Stimulated activated CD4-positive, alpha-beta T cell treated with anti-CD3 and anti-CD28 coated beads, Interleukin-12 subunit alpha, Interleukin-12 subunit beta, amount 100 ng/mL, for 4 hours (primary cell): Measurements from ENCODE around the gene KLHL21.
A peak's percentile ranks its signal among the peaks of the same experiment; 100 is the strongest.
"Not testable (repeated sequence)": the region's sequence is repeated elsewhere in the genome, so short reads cannot be mapped to it uniquely, and the experiment has no call there.

Experiments used
- DNase-seq: peaks from one replicate; pipeline ENCODE4 v3.0.0-alpha.2; 2020

The KLHL21 gene, protein sequence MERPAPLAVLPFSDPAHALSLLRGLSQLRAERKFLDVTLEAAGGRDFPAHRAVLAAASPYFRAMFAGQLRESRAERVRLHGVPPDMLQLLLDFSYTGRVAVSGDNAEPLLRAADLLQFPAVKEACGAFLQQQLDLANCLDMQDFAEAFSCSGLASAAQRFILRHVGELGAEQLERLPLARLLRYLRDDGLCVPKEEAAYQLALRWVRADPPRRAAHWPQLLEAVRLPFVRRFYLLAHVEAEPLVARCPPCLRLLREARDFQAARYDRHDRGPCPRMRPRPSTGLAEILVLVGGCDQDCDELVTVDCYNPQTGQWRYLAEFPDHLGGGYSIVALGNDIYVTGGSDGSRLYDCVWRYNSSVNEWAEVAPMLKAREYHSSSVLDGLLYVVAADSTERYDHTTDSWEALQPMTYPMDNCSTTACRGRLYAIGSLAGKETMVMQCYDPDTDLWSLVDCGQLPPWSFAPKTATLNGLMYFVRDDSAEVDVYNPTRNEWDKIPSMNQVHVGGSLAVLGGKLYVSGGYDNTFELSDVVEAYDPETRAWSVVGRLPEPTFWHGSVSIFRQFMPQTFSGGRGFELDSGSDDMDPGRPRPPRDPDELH

DNA sequence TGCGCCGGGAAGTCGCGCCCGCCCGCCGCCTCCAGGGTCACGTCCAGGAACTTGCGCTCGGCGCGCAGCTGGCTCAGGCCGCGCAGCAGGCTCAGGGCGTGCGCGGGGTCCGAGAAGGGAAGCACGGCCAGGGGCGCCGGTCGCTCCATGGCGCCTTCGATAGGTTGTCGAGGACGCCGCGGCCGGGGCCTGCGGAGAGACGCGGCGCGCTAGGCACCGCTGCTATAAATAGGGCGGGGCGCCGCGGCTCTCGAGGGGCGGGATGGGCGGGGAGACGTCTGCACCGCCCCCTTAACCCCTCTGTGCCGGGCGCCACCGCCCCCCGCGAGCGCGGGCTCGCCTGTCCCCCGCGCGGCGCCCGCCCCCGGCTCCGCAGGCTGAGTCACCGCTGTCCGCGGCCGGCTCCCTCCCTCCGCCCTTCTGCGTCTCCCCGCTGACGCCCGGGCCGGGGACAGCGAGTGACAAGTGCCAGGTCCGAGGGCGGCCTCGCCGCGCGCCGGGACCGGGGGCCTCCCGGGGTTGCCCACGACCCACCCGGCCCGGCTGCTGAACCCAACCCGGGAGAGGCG lies at the start of gene KLHL21:
Gene KLHL21 (minus strand): TSS at position 201 of the 569 bp plus-strand sequence. CDS start 52 bp downstream, at position 149.
- peak; percentile 84 for DNase-seq

- DNase-seq, result no peak
Observed at GRCh38 chr1:6651909-6652308, 49.2 kb upstream of the KLHL21 start.

DNA sequence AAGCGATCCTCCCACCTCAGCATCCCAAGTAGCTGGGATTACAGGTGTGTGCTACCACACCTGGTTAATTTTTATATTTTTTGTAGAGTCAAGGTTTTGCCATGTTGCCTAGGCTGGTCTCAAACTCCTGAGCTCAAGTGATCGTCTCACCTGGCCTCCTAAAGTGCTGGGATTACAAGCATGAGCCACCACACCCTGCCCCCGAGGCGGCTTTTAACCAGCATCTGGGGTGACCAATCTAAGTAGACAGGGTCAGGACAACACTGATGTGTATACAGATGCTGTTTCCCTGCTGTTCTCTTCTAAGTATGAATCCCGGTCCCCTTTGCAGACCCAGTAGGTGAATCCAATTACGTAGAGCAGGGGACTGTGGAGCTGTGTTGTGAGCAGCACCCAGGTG lies 45.9 kb upstream of the KLHL21 start:
- DNase-seq, result no peak

GRCh38 chr1:6646499-6647148 lies 44.0 kb upstream of the KLHL21 start:
- DNase-seq, result no peak

DNA sequence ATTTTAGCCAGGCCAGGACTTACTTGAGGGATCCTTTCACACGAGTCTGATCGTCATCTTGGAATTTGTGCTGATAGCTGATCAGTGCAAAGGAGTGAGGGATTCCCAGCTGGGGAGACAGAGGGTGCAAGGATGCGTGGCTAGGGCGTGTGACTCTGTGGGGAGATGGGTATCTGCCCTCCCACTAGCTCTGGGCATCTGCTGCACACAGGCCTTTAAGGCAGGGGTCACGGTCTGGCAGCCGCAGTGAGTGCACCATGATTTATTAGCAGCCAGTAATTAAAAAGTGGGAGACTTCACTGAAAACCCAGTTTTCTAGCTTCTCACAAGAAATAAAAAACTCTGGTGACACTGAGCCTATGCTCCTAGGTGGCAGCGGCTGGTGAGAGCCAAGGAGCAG lies 42.3 kb upstream of the KLHL21 start:
- no peak for DNase-seq

GRCh38 chr1:6640867-6641266 lies 38.2 kb upstream of the KLHL21 start:
- DNase-seq, result not testable (repeated sequence)

- no peak for DNase-seq
Observed at GRCh38 chr1:6638226-6638625, 35.6 kb upstream of the KLHL21 start.

DNA sequence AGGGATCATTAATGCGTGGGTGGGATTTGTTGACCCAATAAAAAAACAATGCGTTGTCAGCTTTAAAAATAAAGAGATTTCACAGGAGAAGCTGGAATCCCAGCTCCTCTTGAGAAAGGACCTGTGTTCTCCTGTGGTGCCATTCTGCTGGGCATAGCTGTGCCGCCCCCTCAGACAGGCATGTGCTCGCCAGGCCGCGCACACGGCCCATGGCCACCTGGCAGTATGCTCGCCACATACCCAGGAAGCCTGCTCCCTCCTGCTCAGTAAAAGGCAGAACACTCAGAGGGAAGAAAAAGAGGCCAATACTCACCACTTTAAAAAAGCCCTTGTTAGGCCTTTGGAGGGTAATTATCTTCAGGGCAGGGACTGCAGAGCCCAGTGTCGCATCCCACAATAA lies 35.1 kb upstream of the KLHL21 start:
- no peak for DNase-seq

- DNase-seq, result not testable (repeated sequence)
Observed at GRCh38 chr1:6636778-6637177, 34.1 kb upstream of the KLHL21 start.

DNA sequence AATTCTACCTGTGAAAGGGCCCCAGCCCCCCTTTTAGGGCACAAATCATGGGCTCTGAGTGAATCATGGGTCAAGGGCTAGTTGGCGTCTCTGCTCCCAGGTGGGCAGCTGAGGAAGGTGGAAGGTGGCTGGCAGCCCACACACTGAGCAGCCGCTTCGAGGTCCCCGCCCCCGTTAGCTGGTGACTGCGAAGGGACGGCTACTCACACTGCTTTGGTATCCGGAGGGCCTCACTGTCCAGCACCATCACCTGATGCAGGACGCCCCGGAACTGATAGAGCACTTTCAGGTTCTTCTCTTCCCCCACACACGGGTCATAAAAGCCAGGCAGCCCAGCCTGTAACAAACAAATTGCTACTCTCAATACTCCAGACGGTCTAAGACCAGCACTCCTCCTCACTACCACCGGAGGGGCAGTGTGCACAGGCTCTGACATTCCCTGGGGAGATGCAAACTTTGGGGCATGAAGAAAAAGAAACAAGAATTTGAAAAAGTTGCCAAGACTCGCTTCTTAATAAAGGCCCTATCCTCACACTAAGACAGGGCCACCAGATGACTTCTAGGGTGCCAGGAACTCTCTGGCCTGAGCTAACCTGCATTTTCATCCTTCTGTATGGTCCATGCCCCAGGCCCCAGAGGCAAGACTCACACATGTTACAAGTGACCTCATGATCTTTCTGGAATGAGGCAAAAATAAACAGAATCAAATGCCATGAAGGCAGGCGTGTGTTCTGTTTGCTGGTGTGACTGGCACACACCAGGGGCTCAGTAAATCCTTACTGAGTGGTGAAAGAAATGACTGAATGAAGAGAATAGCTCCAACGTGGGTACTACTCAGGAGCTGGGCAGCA lies 33.5 kb upstream of the KLHL21 start:
- no peak for DNase-seq

DNA sequence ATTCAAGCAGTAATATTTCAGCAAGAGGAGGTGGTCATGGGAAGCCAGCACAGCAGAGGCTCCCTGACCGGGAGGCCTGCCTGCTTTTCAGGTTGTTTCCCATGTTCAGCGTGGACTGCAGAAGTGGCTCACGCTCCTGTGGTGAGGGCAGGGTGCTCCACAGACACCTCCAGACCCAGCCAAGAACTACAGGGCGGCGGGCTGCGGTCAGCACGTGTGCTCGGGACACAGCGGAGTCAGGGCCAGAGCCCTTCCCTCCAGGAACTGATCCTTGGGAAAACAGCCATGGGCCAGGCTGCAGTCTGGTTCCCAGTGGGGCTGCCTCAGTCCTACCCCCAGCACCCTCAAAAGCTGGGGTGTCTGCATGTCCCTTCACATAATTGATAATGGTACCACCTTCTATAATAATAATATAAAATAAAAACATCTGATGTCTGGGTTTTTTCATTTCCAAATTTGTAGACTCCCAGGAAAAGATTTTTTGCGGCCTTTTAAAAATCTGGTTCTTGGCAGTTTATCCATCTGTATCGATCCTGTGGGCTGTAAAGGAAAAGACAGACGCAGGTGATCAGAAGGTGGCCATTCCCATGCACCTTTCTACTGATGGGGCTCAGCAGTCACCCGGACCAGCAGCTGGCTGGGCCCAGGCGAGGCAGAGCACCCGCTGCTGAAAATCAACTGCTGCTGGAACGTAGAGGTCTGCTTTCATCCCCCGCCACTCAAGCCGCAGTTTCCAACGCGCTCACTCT lies 32.7 kb upstream of the KLHL21 start:
- no peak for DNase-seq

GRCh38 chr1:6634371-6635052 lies 31.8 kb upstream of the KLHL21 start:
- peak; percentile 39 for DNase-seq

DNA sequence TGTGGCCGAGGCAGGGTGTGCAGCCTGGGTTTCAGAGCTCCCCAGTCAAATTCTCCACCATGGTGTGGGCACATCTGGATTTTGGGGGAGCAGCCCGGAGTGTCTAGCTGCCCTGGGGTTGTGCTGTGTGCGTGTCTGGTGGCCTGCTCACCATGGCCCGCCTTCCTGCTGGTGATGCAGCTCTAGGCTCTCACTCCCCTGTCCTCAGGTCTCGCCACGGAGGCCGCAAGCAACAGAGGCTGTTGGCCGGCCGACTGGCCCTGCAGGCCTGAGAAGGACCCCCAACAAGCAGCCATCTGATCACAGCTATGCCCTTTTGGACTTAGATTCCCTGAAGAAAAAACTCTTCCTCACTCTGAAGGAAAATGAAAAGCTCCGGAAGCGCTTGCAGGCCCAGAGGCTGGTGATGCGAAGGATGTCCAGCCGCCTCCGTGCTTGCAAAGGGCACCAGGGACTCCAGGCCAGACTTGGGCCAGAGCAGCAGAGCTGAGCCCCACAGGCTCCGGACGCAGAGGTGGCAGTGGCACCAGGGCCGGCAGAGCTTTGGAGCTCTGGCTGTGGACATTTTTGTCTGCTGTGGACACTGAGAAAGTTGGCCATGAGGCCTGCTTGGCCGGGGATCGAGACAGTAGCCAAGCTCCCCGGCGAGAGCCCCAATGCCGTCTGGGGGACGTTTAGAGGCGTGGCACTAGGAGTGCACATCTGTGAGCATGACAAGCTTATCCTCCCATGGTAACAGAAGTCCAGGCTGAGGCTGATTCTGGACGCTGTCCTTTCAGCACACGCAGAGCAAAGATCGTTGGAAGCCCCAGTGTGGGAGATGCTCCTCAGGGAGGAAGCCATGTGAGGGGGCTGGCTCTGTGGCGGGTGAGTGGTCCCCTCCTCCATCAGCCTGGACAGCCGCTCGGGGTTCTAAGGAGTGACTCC lies 30.2 kb upstream of the KLHL21 start:
- DNase-seq, result no peak

DNA sequence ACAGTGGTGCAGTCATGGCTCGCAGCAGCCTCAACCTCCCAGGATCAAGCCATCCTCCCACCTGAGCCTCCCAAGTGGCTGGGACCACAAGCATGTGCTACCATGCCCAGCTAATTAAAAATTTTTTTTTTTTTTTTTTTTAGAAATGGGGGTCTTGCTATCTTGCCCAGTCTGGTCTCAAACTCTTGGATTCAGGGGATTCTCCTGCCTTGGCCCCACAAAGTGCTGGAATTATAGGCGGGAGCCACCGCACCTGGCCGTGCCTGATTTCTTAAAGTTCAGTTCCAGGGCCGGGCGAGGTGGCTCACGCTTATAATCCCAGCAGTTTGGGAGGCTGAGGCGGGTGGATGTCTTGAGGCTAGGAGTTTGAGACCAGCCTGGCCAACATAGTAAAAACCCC lies 28.4 kb upstream of the KLHL21 start:
- DNase-seq, result no peak

DNA sequence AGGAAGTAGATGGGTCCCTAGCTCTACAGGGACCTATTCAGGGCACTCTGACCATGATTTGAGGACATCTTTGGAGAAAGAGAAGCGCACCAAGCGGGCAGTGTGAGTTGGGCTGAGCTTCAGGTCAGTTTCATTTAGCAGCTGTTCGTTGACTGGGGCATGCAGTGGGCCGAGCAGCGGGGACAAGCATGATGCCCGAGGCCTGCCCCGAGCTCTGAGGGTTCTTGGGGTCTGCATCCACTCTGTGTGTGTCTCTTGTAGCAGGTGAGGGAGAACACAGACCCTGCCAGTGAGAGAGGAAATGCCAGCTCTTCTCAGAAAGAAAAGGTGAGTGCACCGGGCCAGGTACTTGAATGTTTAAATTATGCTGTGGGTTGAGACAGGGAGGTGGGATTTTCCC lies 27.4 kb upstream of the KLHL21 start:
- DNase-seq, result no peak

- DNase-seq, result no peak
Observed at GRCh38 chr1:6628971-6629479, 26.4 kb upstream of the KLHL21 start.

DNA sequence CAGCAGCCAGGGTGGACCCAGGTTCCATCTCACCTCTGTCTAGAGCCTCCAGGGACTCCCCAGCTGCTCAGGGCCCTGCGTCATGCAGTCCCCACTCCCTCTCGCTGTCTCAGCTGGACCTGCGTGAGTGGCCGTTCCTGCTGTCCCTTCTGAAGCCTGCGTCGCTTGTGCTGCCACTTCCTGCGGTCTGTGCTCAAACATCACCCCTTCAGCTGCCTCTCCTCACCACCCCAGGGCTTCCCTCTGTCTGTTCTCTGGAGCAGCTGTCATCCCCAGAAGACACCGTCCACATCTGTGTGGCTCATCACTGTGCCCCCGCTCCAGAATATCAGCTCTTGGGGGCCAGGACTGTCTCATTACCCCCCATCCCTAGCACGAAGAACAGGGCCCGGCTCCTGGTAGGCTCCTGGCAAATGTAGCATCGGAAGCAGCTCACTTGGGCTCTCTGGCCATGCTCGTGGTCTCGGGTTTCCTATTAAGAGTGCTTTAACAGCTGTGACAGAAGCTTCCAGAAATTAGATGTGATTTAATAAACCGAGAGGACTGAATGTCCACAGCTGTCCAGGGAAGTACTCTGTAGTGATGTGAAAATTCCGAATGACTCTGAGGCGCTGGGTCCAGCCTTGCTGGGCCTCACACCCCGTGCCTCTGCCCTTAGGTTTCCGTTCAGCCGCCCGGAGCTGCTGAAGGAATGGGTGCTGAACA lies 25.3 kb upstream of the KLHL21 start:
- DNase-seq, result no peak

DNA sequence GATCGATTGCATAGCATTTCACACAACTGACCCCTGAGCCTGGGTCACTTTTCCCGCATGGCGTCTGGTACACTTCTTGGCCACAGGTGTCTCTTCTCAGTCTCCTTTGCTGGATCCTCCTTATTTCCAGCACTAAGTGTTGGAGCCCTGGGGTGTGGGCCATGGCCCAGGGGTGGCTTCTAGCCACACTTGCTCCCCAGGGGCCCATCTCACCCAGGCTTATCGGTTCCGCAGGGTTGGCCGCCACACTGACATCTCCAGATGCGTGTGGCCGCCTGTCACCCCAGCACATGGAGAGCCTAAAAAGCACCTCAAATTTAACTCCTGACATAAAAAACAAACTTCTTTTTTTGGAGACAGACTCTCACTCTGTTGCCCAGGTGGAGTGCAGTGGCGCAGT lies 24.4 kb upstream of the KLHL21 start:
- no peak for DNase-seq

- DNase-seq, result no peak
Observed at GRCh38 chr1:6625584-6626149, 23.0 kb upstream of the KLHL21 start.
